ENCODE data around the gene HOXA2. TPM values are rescaled to one million over a fixed set of nuclear protein-coding genes. Genes with fewer than 3 reads are reported as not detected.
A peak's percentile ranks its signal among the peaks of the same experiment; 100 is the strongest.

HOXA2 gene
- total and polyA plus RNA-seq, 2 experiments from 2014 or later = 0.07 TPM; not detected in 1

DNA sequence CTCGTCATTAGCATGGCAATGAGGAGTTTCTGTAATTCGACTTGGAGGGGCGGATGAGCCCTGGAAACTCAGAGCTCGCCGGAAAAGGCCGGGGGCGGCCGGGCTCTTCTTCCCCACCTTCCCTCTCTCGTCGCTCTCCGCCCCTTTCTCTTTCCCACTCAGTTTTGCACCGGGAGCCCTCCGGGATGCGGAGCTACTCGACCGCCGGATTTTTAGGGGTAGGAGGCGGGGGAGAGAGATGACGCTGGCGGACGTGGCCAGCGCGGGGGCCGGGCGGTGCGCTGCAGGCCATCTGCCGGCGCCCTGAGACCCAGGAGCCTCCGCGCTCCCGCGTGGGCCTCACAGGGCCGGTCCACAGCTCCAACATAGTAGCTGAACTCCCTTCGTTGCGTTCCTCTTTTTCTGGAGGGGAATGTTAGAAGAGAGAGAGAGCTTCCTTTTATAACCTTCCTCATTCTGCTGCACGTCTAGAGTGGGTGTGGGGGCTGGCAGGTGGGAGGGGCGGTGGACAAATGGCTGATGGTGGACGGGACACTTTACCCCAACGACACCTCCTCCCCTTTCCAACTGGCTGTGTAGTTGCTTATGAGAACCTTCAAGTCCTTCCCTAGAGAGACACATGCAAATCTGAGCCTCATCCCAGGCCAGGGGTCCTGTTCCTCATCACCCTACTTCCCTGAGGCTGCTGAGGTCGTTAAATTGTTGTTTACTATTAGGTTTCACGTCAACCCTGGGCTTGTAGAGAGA lies 5.5 kb downstream of the HOXA2 start:
- Histone ChIP-seq H3K36me3 (replicated peaks; ENCODE audit: insufficient read depth, low read depth) (no peaks in the 10 kb centered on the region), H3K4me3 (peak overlapping the region; percentile 95), H3K9me3 (ENCODE audit: low read depth) (no peaks in the 10 kb centered on the region), H3K4me1 (ENCODE audit: insufficient read depth) (peaks cover 16% of the 10 kb centered on the region), H3K27ac (peak overlapping the region; percentile 72), H3K4me2 (peak overlapping the region; percentile 91), H2AFZ (peak overlapping the region; percentile 89), H3K79me2 (peaks cover 13% of the 10 kb centered on the region), H3K27me3 (peaks cover 98% of the 10 kb centered on the region), H4K20me1 (ENCODE audit: insufficient read depth, poor library complexity, severe bottlenecking) (no peaks in the 10 kb centered on the region), H3K9me2 (replicated peaks; ENCODE audit: insufficient read depth) (no peaks in the 10 kb centered on the region)
- WGBS (ENCODE audit: low lambda C conversion rate, missing lambda C conversion rate) = 4% methylated on average over 34 of the region's 41 CpGs
- TF ChIP-seq EZH2 (IDR thresholded peaks at IDR 0.05; ENCODE audit: borderline replicate concordance) (no peak), EZH2phosphoT487 (IDR thresholded peaks at IDR 0.05; ENCODE audit: low read depth, severe bottlenecking, unreplicated experiment) (no peak)
- TF ChIP-seq, protein P1, sequence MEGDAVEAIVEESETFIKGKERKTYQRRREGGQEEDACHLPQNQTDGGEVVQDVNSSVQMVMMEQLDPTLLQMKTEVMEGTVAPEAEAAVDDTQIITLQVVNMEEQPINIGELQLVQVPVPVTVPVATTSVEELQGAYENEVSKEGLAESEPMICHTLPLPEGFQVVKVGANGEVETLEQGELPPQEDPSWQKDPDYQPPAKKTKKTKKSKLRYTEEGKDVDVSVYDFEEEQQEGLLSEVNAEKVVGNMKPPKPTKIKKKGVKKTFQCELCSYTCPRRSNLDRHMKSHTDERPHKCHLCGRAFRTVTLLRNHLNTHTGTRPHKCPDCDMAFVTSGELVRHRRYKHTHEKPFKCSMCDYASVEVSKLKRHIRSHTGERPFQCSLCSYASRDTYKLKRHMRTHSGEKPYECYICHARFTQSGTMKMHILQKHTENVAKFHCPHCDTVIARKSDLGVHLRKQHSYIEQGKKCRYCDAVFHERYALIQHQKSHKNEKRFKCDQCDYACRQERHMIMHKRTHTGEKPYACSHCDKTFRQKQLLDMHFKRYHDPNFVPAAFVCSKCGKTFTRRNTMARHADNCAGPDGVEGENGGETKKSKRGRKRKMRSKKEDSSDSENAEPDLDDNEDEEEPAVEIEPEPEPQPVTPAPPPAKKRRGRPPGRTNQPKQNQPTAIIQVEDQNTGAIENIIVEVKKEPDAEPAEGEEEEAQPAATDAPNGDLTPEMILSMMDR (IDR thresholded peaks at IDR 0.05; ENCODE audit: poor library complexity) = no peak
- no peak for DNase-seq (ENCODE audit: low spot score)

DNA sequence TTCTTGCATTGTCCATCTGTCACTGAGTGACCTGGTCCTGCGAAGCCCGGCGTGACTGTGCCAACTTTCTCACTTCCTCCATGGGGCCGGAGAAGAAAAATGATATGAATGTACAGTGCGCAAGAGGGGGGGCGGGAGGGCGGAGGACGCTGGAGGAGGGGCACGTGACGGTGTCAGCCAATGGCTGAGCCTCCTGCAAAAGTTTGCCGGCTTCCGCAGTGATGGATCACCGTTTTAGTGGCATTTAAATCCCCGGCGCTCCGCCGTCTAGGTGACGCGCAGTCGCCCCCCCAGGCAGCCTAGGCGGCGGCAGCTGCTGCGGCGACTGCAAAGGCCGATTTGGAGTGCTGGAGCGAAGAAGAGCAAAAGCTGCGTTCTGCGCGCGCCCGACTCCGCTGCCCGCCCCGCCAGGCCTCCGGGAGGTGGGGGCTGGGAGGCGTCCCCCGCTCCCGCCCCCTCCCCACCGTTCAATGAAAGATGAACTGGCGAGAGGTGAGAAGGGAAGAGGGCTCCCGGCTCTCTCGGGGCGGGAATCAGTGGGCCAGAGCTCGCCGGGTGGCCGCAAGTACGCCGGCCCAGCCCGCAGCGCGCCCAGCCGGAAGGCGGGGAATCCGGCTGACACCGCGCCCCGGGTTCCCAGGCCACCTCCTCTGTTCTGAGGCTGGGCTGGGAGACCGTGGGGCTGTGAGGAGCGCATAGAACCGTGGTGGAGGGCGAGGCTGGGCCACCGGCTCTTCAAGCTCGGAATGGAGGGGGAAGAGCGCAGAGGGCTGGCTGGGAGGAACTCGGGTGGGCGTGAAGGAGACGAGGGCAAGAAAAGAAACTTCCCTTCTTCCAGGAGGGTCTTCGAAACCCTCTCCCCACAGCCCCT lies 6.4 kb downstream of the HOXA2 start, which contains the start of gene HOXA1:
Gene HOXA1 (minus strand): TSS at position 104 of the 871 bp plus-strand sequence. CDS start 88 bp downstream, at position 16.
- peaks cover 13% of the 10 kb centered on the region for H3K79me2 ChIP-seq
- TF ChIP-seq EZH2 (IDR thresholded peaks at IDR 0.05; ENCODE audit: borderline replicate concordance) (no peak), EZH2phosphoT487 (IDR thresholded peaks at IDR 0.05; ENCODE audit: low read depth, severe bottlenecking, unreplicated experiment) (no peak)
- TF ChIP-seq, protein P1 (IDR thresholded peaks at IDR 0.05; ENCODE audit: poor library complexity) = no peak
- H2AFZ ChIP-seq = peak within 1 kb of the TSS; percentile 89
- no peaks in the 10 kb centered on the region for H3K9me2 ChIP-seq (replicated peaks; ENCODE audit: insufficient read depth)
- H3K4me3 ChIP-seq = peak within 1 kb of the TSS; percentile 95
- H3K27me3 ChIP-seq = peaks cover 98% of the 10 kb centered on the region
- H3K27ac ChIP-seq = peak within 1 kb of the TSS; percentile 72
- peak within 1 kb of the TSS; percentile 91 for H3K4me2 ChIP-seq
- DNase-seq (ENCODE audit: low spot score) = peak; percentile 86
- peaks cover 16% of the 10 kb centered on the region for H3K4me1 ChIP-seq (ENCODE audit: insufficient read depth)
- no peaks in the 10 kb centered on the region for H3K9me3 ChIP-seq (ENCODE audit: low read depth)
- H4K20me1 ChIP-seq (ENCODE audit: insufficient read depth, poor library complexity, severe bottlenecking) = no peaks in the 10 kb centered on the region
- H3K36me3 ChIP-seq (replicated peaks; ENCODE audit: insufficient read depth, low read depth) = no peaks in the 10 kb centered on the region
- under 1% methylated on average over 47 of the region's 68 CpGs for WGBS (ENCODE audit: low lambda C conversion rate, missing lambda C conversion rate)

DNA sequence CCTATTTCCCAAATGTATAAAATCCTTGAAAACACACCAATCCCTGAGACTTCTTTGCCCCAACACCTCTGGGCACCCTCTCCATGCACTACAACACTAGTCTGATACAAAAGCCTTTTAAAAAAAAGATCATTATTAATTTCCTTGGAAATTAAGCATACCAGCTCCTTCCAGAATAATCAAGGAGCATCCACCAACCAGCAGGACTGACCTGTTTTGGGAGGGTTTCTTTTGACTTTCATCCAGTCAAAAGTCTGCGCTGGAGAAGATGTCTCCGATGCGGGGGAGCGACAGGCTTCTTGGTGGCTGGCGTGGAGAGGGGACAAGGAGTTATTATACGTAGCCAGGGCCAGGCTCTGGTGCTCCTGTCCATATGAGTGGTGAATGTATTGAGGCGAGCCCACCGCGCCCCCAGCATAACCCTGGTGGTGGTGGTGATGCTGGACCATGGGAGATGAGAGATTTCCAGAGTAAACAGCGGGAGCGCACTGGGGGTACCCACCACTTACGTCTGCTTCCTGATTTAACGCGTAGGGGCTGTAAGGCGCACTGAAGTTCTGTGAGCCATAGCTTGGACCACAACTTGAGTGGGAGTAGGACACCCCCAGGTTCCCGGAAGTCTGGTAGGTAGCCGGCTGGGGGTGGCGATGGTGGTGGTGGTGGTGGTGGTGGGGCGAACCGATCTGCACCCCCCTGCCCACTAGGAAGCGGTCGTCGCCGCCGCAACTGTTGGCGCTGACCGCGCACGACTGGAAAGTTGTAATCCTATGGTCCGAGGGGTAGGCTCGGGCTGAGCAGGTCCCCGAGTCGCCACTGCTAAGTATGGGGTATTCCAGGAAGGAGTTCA lies 7.2 kb downstream of the HOXA2 start:
- TF ChIP-seq, protein P1 (IDR thresholded peaks at IDR 0.05; ENCODE audit: poor library complexity) = no peak
- TF ChIP-seq EZH2phosphoT487 (IDR thresholded peaks at IDR 0.05; ENCODE audit: low read depth, severe bottlenecking, unreplicated experiment) = no peak
- TF ChIP-seq EZH2 (IDR thresholded peaks at IDR 0.05; ENCODE audit: borderline replicate concordance) = no peak
- Histone ChIP-seq H3K36me3 (replicated peaks; ENCODE audit: insufficient read depth, low read depth) (no peaks in the 10 kb centered on the region), H4K20me1 (ENCODE audit: insufficient read depth, poor library complexity, severe bottlenecking) (no peaks in the 10 kb centered on the region), H3K9me2 (replicated peaks; ENCODE audit: insufficient read depth) (no peaks in the 10 kb centered on the region), H3K4me3 (peak overlapping the region; percentile 95), H2AFZ (peak overlapping the region; percentile 65), H3K79me2 (peaks cover 13% of the 10 kb centered on the region), H3K27ac (no peak overlapping the region), H3K4me1 (ENCODE audit: insufficient read depth) (peaks cover 16% of the 10 kb centered on the region), H3K27me3 (peaks cover 98% of the 10 kb centered on the region), H3K4me2 (peak overlapping the region; percentile 91), H3K9me3 (ENCODE audit: low read depth) (no peaks in the 10 kb centered on the region)
- no peak for DNase-seq (ENCODE audit: low spot score)
- 12% methylated on average over 28 of the region's 33 CpGs for WGBS (ENCODE audit: low lambda C conversion rate, missing lambda C conversion rate)

Measured in hepatocyte (in vitro differentiated cells).